Adipocyte (in vitro differentiated cells): Measurements from ENCODE around the gene FN1.

Experiments used
- DNase-seq: peaks from one replicate; pipeline ENCODE4 v3.0.0-alpha.2; 2015; ENCODE audit warnings: low read depth
- H3K27me3 ChIP-seq: replicated peaks from 2 replicates; pipeline ENCODE4 v1.7.0; 2013; ENCODE audit warnings: mild to moderate bottlenecking, low read length, moderate library complexity; ENCODE audit not compliant: control insufficient read depth, insufficient read depth
- H3K36me3 ChIP-seq: 2 replicates; pipeline ENCODE4 v1.7.0; 2013; ENCODE audit warnings: low read length, mild to moderate bottlenecking, moderate library complexity; ENCODE audit not compliant: control insufficient read depth, insufficient read depth, severe bottlenecking
- H3K4me1 ChIP-seq: 2 replicates; pipeline ENCODE4 v1.7.0; 2013; ENCODE audit warnings: mild to moderate bottlenecking, low read length, moderate library complexity; ENCODE audit not compliant: control insufficient read depth, insufficient read depth
- H3K4me3 ChIP-seq: 2 replicates; pipeline ENCODE4 v1.7.0; 2013; ENCODE audit warnings: mild to moderate bottlenecking, low read length, moderate library complexity
- H3K9ac ChIP-seq: 2 replicates; pipeline ENCODE4 v1.7.0; 2013; ENCODE audit warnings: mild to moderate bottlenecking, low read length, moderate library complexity
- H3K9me3 ChIP-seq: 2 replicates; pipeline ENCODE4 v1.7.0; 2013; ENCODE audit warnings: mild to moderate bottlenecking, low read length, moderate library complexity; ENCODE audit not compliant: control insufficient read depth

Gene FN1

GRCh38 chr2:215419769-215420470 is 15.9 kb downstream of the FN1 start:
- no peaks in the 10 kb centered on the region for H3K27me3 ChIP-seq
- no peaks in the 10 kb centered on the region for H3K9me3 ChIP-seq
- peaks cover 100% of the 10 kb centered on the region for H3K36me3 ChIP-seq
- peaks cover 63% of the 10 kb centered on the region for H3K4me1 ChIP-seq
- H3K9ac ChIP-seq = peak overlapping the region; percentile 33
- DNase-seq = no peak
- no peak overlapping the region for H3K4me3 ChIP-seq

- DNase-seq = no peak
- peak overlapping the region; percentile 42 for H3K4me3 ChIP-seq
- peaks cover 71% of the 10 kb centered on the region for H3K4me1 ChIP-seq
- H3K9me3 ChIP-seq = no peaks in the 10 kb centered on the region
- no peaks in the 10 kb centered on the region for H3K27me3 ChIP-seq
- peaks cover 100% of the 10 kb centered on the region for H3K36me3 ChIP-seq
- peak overlapping the region; percentile 37 for H3K9ac ChIP-seq
Measured at GRCh38 chr2:215419113-215419512, 16.8 kb downstream of the FN1 start.

- peaks cover 100% of the 10 kb centered on the region for H3K36me3 ChIP-seq
- H3K27me3 ChIP-seq = no peaks in the 10 kb centered on the region
- H3K4me1 ChIP-seq = peaks cover 79% of the 10 kb centered on the region
- no peak for DNase-seq
- H3K9me3 ChIP-seq = no peaks in the 10 kb centered on the region
- H3K4me3 ChIP-seq = peak overlapping the region; percentile 14
- H3K9ac ChIP-seq = peak overlapping the region; percentile 61
Measured at GRCh38 chr2:215418064-215418963, 17.6 kb downstream of the FN1 start.

GRCh38 chr2:215417400-215417951 is 18.4 kb downstream of the FN1 start:
- H3K27me3 ChIP-seq = no peaks in the 10 kb centered on the region
- peaks cover 80% of the 10 kb centered on the region for H3K4me1 ChIP-seq
- H3K9me3 ChIP-seq = no peaks in the 10 kb centered on the region
- no peak for DNase-seq
- peak overlapping the region; percentile 14 for H3K4me3 ChIP-seq
- peak overlapping the region; percentile 61 for H3K9ac ChIP-seq
- peaks cover 100% of the 10 kb centered on the region for H3K36me3 ChIP-seq

- no peaks in the 10 kb centered on the region for H3K9me3 ChIP-seq
- peaks cover 100% of the 10 kb centered on the region for H3K36me3 ChIP-seq
- H3K4me3 ChIP-seq = no peak overlapping the region
- no peak for DNase-seq
- peaks cover 83% of the 10 kb centered on the region for H3K4me1 ChIP-seq
- no peaks in the 10 kb centered on the region for H3K27me3 ChIP-seq
- peak overlapping the region; percentile 61 for H3K9ac ChIP-seq
Measured at GRCh38 chr2:215416656-215417055, 19.2 kb downstream of the FN1 start.

- no peak for DNase-seq
- Histone ChIP-seq H3K27me3 (no peaks in the 10 kb centered on the region), H3K4me1 (peaks cover 82% of the 10 kb centered on the region), H3K9ac (peak overlapping the region; percentile 61), H3K4me3 (no peak overlapping the region), H3K9me3 (no peaks in the 10 kb centered on the region), H3K36me3 (peaks cover 97% of the 10 kb centered on the region)
Measured at GRCh38 chr2:215415820-215416577, 19.9 kb downstream of the FN1 start.

- H3K9ac ChIP-seq = peak overlapping the region; percentile 61
- no peaks in the 10 kb centered on the region for H3K9me3 ChIP-seq
- H3K27me3 ChIP-seq = no peaks in the 10 kb centered on the region
- peaks cover 79% of the 10 kb centered on the region for H3K4me1 ChIP-seq
- H3K4me3 ChIP-seq = peak overlapping the region; percentile 19
- peaks cover 92% of the 10 kb centered on the region for H3K36me3 ChIP-seq
- DNase-seq = no peak
Measured at GRCh38 chr2:215415218-215415617, 20.6 kb downstream of the FN1 start.

- Histone ChIP-seq H3K9me3 (no peaks in the 10 kb centered on the region), H3K9ac (peak overlapping the region; percentile 65), H3K4me1 (peaks cover 77% of the 10 kb centered on the region), H3K36me3 (peaks cover 92% of the 10 kb centered on the region), H3K4me3 (no peak overlapping the region), H3K27me3 (no peaks in the 10 kb centered on the region)
- DNase-seq = no peak
Measured at GRCh38 chr2:215414674-215415073, 21.2 kb downstream of the FN1 start.

GRCh38 chr2:215413974-215414373 is 21.9 kb downstream of the FN1 start:
- Histone ChIP-seq H3K27me3 (no peaks in the 10 kb centered on the region), H3K9ac (peak overlapping the region; percentile 65), H3K4me1 (peaks cover 71% of the 10 kb centered on the region), H3K4me3 (peak overlapping the region; percentile 23), H3K36me3 (peaks cover 92% of the 10 kb centered on the region), H3K9me3 (no peaks in the 10 kb centered on the region)
- DNase-seq = no peak

GRCh38 chr2:215413484-215413777 is 22.4 kb downstream of the FN1 start:
- H3K36me3 ChIP-seq = peaks cover 92% of the 10 kb centered on the region
- H3K9ac ChIP-seq = peak overlapping the region; percentile 65
- DNase-seq = no peak
- no peaks in the 10 kb centered on the region for H3K27me3 ChIP-seq
- H3K4me3 ChIP-seq = peak overlapping the region; percentile 23
- H3K4me1 ChIP-seq = peaks cover 65% of the 10 kb centered on the region
- no peaks in the 10 kb centered on the region for H3K9me3 ChIP-seq
